Measurements from ENCODE around the gene DCLRE1A.
"Not testable (repeated sequence)": the region's sequence is repeated elsewhere in the genome, so short reads cannot be mapped to it uniquely, and the experiment has no call there.

Gene DCLRE1A

DNA sequence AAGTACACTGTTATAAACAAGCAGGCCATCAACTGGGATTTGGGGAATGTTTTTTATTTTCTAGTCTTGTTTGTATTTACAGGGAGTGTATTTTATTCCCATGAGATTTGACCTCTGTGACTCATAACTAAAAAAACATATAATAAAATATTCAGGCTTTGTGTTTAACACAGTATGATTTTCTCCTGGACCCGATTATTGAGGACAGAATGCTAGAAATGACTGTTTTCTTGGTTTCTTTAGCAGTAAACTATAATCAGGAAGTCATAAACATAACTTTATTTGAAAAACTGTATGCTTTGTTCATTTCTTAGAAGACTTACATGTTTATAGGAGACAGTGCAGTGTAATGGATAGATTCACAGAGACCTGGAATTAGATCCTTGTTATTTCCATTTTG is 2.7 kb upstream of the DCLRE1A start:
- DNase-seq, result no peak

DNA sequence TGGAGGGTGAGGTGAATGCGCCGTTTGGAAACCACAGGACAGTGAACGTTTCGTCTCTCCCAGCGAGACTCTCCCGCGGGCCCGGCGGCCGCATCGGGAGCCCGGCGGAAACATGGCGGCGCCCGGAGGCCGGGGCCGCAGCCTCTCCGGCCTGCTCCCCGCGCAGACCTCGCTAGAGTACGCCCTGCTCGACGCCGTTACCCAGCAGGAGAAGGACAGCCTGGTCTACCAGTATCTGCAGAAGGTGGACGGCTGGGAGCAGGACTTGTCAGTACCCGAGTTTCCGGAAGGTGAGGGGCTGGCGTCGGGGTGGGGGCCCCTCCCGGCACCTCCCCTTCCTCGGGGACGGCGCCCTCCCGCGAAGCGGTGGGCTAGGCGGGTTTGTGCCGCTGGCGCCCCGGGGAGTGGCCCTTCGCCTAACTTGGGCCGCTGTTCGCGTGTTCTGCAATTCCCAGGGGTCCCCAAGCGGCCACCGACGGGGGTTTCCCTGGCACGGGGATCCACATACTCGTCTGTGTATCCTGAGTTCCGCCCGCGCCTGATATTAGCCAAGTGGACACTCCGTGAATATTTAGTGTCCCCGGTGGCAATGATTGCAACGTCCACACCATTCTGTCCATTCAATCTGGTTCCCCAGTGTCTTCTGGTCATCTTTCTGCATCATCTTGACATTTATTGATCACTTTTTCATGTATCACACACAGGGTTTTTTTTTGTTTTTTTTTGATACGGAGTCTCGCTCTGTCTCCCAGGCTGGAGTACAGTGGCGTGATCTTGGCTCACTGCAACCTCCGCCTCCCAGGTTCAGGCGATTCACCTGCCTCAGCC is 1.1 kb upstream of the DCLRE1A start:
- DNase-seq, result peak; percentile 56

DNA sequence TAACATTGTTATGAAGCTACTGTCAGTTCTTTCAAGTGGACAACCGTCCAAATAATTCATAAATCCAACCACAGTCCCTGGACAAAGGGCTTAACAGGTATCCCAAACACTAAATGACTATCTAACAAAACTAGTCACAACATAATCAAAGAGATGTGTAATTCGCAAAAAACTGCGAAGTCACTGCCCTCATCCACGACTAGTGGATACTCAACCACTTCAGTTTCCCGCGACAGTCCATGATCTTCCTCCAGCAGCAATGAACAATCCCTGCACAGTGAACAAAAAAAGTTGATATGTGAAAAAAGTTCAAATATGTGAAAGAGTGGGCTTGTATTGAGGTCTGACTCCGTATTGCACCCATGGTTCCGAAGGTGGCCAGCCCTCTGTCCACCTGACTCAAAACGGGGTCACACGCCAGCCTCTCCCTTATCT is 287 bp downstream of the DCLRE1A start:
- DNase-seq, result no peak

DNA sequence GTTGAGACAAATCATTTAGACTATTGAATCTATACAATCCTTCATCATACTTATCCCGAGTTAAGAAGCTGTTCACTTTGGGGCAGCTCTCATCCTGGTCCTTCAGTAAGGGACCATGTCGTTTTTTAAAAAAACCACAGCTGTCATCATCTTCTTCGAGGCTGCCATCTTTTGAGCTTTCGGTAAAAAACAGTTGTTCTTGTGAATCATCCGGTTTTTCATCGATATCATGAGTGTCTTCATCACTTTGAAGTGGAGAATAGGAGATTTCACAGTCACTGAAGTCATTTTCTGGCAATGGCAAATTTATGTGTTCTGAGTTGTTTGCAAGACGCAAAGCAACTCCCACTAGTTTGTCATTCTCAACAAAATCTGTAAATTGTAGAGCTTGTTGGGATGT is 3.9 kb downstream of the DCLRE1A start:
- no peak for DNase-seq

DNA sequence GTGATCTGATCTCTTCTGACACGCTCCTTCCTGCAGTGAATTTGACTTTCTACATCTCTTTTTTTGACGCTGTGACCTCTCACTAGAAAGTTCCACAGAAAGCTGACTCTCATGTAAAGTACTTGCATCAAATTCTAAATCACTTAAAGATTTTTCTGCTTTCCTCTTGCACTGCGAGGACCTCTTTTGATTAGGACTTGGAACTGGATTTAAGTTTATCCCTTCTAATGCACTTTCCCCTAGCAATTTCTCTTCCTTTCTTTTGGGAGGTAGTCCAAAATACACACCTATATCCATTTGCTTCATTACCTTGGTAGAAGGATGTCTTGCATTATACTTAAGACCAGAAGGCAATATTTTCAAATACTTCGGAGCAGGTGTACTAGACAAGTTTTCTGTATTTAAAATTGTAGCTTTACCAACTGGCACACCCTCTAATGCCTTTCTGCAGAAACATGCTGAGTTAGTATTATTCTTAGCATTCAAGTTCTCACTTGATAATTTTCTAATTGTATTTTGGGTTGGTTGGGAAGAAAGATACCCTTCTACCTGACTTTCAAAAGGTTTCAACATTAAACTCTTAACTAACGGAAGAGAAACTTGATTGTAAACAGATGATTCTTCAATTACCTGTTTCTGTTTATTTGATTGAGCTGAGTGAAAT is 4.6 kb downstream of the DCLRE1A start:
- no peak for DNase-seq

DNA sequence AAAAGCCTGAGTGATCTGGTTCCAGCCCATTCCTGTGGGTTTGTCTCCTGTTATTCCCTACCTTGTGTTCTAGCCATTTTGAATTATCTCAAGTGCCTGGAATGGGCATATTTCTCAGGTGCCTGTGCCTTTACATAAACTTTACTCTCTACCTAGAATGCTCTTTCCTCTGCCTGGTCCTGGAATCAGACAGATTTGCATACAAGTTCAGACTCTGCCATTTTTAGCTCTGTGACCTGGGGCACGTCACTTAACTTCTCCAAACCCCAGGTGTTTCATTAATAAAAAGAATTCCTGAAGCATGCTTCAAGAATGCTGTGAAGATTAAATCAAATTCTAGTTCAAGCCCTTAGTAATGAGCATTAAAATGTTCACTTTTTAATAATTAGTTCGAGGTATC is 7.8 kb downstream of the DCLRE1A start:
- DNase-seq, result no peak

DNA sequence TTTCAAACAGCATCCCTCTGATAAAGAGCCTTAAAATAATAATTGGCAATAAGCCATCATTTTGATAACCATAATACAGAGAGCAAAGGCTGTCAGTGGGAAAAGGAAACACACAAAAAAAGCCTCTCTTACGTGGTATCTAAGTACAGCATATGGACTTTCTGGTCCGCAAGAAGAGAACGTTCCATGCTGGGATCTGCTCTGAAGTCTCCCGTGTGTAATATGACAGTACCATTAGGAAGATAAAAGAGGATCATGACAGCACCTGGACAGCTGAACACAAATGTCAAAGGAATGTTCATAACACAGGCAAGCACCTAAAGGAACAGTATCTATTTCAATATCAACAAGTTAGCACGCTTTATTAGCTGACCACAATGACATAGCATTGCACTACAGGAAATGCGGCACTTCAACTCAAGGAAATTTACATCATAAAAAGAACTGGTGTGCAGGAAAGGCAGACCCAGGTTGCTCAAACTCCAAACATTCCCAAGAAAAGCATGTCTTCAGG is 9.9 kb downstream of the DCLRE1A start:
- DNase-seq, result no peak

DNA sequence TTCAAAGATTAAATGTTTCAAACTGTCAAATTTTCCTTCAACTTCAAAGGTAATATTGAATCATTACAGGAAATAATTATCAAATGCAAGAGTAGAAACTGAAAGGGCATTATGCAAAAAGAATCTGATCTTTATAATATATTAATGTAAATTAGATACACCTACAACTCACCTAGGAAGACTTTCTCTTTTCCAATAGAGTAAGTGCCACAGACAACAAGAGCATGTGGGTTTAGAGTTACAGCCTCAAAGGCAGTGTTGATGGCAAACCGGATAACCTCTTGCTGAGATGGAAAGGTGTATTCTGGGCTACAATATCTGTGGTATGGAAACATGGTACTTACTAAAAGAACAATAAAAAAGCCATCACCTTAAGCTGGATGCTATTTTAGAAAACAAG is 11.7 kb downstream of the DCLRE1A start:
- no peak for DNase-seq

DNA sequence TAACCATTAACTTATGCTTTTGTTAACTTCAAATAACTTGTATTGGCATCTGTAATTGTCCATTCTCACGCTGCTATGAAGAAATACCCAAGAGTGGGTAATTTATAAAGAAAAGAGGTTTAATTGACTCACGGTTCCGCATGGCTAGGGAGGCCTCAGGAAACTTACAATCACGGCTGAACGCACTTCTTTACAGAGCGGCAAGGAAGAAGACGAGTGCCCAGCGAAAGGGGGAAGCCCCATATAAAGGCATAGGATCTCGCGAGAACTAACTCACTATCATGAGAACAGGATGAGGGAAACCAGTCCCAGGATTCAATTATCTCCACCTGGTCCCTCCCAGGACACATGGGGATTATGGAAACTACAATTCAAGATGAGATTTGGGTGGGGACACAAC is 25.3 kb downstream of the DCLRE1A start:
- DNase-seq, result not testable (repeated sequence)

DNA sequence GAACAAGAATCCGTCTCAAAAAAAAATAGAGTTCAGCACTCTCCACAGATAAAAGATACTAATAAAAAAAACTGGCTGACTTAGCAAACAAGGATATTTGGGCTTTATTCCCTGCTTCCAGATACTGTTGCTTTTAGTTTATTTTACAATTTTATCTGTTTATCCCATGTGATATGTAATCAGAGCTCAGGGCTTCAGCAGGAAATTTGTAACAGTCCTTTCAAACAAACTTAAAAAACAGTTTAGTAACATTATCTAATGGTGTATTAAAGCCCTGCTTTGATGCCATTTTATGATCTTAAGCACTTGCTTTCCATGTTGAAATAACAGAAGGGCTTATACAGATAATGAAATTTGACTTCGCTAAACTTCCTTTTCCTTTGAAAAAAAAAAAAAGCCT is 28.1 kb downstream of the DCLRE1A start:
- no peak for DNase-seq

DNA sequence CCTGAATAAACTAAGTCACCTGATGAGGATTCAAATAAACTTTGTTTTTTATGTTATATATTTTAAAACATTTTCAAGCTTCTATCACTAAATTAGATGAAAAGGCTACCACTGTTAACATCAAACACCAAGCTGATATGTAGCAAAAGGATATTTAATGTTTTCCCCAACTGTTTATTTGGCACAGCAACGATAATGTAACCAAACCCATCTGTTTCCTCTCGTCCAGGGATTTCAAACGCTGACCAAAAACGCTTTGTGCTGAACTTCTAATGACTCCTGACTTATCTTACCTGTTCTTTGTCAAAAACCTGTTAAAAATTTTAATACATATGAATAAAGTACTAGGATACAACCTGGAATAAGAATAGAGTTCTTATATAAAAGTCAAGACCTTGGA is 30.5 kb downstream of the DCLRE1A start:
- DNase-seq, result no peak

DNA sequence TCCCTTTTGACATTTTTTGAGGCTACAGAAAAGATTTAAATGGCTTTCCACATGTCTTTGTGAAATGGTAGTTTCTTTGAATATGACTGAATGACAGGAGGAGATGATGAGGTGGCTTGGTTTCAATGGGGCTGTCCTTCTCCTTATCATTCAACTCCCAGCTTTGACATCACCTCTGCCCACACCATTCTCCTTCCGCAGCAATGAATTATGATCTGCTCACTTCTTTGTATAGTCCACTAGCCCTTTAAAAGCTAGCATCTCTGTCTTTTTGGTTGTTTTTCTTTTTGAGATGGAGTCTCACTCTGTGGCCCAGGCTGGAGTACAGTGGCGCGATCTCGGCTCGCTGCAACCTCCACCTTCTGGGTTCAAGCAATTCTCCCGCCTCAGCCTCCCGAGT is 31.7 kb downstream of the DCLRE1A start:
- DNase-seq, result no peak

DNA sequence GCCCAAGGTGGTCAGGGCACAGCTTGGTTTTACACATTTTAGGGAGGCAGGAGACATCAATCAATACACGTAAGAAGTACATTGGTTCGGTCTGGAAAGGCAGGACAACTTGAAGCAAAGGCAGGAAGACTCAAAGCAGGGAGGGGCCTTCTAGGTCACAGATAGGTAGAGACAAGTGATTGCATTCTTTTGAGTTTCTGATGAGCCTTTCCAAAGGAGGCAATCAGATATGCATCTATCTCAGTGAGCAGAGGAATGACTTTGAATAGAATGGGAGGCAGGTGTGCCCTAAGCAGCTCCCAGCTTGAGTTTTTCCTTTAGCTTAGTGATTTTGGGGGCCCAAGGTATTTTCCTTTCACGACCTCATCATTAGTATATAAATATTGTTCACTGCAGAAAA is 32.6 kb downstream of the DCLRE1A start:
- not testable (repeated sequence) for DNase-seq

DNA sequence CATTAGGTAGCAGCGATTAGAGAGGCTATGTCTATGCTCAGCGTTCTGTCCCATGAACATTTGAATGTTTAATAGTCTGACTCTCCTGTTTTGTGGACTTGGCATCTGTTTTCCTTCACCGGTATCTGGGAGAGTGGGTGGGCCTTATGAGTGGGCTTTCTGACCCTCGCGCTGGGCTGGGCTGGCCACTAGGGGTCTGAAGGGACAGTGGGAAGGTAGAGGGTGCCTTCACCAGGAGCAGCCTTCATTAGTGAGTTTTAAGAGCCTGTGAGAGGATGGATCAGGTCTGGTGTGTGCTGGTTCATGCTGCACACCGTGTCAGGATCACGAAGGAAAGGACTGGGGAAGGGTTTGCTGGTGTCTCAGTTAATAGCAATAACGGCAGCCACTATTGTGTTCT is 33.4 kb downstream of the DCLRE1A start:
- no peak for DNase-seq

DNA sequence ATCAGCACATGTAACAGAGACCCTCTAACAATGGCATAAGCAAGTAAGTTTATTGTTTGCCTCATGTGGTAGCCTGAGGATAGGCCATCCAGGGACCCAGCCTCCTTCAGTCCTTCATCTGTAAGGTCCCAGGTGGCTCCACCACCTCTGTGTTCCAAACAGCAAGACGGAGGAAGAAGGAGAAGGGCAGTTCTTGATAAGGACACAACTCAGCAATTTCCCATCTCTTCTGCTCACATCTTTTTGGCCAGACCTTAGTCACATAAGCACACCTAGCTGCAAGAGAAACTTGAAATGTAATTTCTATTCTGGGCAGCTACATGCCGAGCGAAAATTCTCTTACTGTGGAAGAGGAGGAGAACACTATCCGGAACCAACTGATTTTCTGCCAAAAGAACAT is 33.9 kb downstream of the DCLRE1A start:
- no peak for DNase-seq

DNA sequence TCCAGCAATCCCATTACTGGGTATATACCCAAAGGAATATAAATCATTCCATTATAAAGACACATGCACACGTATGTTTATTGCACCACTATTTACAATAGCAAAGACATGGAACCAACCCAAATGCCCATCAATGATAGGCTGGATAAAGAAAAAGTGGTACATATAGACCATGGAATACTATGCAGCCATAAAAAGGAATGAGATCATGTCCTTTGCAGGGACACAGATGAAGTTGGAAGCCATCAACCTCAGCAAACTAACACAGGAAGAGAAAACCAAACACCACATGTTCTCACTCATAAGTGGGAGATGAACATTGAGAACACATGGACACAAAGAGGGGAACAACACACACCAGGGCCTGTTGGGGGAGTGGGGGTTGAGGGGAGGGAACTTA is 39.2 kb downstream of the DCLRE1A start:
- not testable (repeated sequence) for DNase-seq

DNA sequence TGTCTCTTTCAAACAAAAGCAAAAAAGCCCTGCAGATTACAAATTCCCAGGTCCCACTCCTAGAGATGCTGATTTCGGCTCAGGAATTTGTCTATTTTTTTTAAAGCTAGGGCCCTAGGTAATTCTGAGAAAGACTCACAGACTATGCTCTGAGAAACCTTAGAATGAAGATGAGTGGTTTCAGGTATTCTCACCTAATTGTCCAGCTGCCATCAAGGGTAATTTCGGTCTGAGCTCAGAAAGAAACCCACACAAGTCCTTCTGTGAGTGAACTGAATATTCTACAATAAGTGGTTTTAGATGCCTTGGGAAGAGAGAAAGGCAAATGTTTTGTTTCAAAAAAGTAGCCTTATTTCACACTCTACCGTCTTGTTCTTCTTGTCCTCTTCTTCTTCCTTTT is 45.7 kb downstream of the DCLRE1A start:
- no peak for DNase-seq

DNA sequence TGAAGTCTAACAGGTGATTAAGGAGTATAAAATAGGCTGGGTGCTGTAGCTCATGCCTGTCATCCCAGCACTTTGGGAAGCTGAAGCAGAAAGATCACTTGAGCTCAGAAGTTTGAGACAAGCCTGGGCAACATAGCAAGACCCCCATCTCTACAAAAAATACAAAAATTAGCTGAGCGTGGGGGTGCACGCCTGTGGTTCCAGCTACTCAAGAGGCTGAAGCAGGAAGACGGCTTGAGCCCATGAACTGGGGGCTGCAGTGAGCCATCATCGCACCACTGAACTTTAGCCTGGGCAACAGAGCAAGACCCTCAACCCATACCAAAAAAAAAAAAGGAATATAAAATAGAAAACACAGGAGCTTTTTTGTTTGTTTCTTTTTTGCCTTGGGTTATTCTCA is 47.4 kb downstream of the DCLRE1A start:
- no peak for DNase-seq

DNA sequence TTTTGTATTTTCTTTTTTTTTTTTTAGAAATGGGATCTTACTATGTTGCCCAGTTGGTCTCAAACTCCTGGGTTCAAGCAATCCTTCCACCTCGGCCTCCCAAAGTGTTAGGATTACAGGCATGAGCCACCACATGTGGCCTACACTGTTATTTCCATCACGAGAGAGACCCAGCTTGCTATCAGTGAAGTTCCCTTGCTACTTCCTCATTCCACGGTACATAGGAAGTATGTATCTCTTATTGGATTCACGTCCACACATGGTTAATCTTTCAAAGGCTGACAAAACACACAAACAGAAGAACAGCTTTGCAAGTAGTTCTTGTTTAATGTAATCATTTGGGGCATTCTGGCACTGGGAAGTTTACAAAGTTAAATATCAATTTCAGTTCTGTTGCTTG is 50.9 kb downstream of the DCLRE1A start:
- DNase-seq, result no peak

DNA sequence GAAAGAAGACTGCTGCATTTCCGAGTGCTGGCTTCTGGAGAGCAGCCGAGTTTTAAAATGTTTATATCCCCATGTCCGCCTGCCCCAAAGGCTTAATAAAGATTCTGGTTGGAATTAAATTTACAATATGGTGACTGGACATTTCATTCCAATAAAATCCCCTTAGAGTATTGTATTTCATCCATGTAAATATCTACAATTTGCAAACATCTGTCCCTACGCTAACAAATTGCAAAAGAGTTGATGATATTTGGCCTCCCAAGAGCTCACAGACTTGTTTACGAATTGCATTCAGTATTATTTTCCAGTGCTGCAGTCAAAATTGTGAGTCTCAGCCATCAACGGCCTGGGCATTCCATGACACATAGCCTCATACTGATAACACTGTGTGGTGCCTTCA is 52.3 kb downstream of the DCLRE1A start:
- DNase-seq, result no peak

DNA sequence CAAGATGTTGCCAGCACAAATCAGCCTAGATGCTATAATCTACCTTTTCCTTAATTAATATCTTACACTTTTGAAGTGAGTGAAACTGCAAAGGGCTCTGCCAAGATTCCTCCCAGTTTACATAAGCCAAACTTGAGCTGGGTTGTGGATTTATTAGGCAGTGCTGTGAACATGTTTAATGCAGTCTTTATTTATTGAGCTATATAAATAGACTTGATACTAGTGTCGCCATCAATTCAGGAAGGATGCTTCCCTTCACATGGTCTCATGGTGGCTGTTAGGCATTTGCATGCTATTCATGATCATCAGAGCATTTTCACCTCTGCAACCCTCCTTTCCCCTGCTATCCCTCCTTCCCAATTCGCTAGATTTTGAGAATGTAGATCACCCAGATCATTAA is 62.2 kb downstream of the DCLRE1A start:
- no peak for DNase-seq

DNA sequence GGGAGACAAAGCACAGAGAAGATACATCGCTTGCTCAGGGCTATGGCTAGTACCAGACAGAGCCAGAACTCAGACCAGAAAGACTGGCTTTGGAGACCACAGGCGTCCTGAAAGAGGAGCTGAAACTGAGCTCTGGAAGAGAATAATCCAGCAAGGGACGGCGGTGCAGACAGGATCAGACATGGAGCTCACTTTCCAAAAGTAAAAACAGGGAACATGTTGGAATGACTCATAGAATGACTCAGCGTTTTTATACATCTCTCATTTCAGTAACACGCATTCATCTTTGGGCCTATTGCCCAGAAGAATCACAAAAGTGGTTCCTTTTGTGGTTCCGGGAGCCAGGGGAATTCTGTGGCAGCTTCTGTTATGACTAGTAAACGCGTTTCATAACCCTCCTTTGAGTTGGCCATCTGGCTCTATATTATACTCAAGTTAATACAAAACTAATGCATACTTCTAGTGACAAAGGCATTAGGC is 65.2 kb downstream of the DCLRE1A start:
- DNase-seq, result no peak

Measured in CD4-positive, alpha-beta T cell treated with Interferon gamma for 1 hour (primary cell).